NCI-H2081 treated with DMSO at 0.1 percent for 48 hours (cell line): ENCODE data around the gene DDIT4.
"Not testable (repeated sequence)": the region's sequence is repeated elsewhere in the genome, so short reads cannot be mapped to it uniquely, and the experiment has no call there.

Experiments used
- DNase-seq: peaks from one replicate; lab custom pipeline; 2025; lab: John Stamatoyannopoulos, UW

The DDIT4 gene

GRCh38 chr10:72267819-72268399 is 5.8 kb upstream of the DDIT4 start:
- no peak for DNase-seq

GRCh38 chr10:72268475-72269200 is 5.1 kb upstream of the DDIT4 start:
- DNase-seq: not testable (repeated sequence)

GRCh38 chr10:72270607-72271281 is 3.0 kb upstream of the DDIT4 start:
- DNase-seq: no peak

- DNase-seq: peak; percentile 6
Measured at GRCh38 chr10:72272689-72273409, 875 bp upstream of the DDIT4 start.

GRCh38 chr10:72274213-72274729 is 547 bp downstream of the DDIT4 start:
- no peak for DNase-seq

- peak; percentile 2 for DNase-seq
Measured at GRCh38 chr10:72274730-72275350, 1.1 kb downstream of the DDIT4 start.

- DNase-seq: no peak
Measured at GRCh38 chr10:72275351-72276012, 1.8 kb downstream of the DDIT4 start.

- peak; percentile 29 for DNase-seq
Measured at GRCh38 chr10:72276013-72276387, 2.3 kb downstream of the DDIT4 start.

GRCh38 chr10:72276421-72277339 is 3.0 kb downstream of the DDIT4 start:
- no peak for DNase-seq

GRCh38 chr10:72277340-72277995 is 3.7 kb downstream of the DDIT4 start:
- DNase-seq: no peak

- no peak for DNase-seq
Measured at GRCh38 chr10:72277996-72278667, 4.4 kb downstream of the DDIT4 start.

GRCh38 chr10:72278668-72279393 is 5.1 kb downstream of the DDIT4 start:
- DNase-seq: no peak

- not testable (repeated sequence) for DNase-seq
Measured at GRCh38 chr10:72279587-72279986, 5.9 kb downstream of the DDIT4 start.

GRCh38 chr10:72283131-72283530 is 9.4 kb downstream of the DDIT4 start:
- no peak for DNase-seq

GRCh38 chr10:72285972-72286521 is 12.3 kb downstream of the DDIT4 start:
- DNase-seq: no peak

GRCh38 chr10:72291019-72291532 is 17.4 kb downstream of the DDIT4 start:
- DNase-seq: no peak

GRCh38 chr10:72292223-72292691 is 18.5 kb downstream of the DDIT4 start:
- no peak for DNase-seq
